Panc1 (cell line): ENCODE measurements around the gene ATP11A. TPM values are rescaled to one million over a fixed set of nuclear protein-coding genes. Genes with fewer than 3 reads are reported as not detected.

Experiments used
- ATAC-seq: fragments of 200-7000 bp; cut with Tn5 transposase; 2 replicates; pipeline ENCODE4 v1.9.1; 2020; ENCODE audit warnings: mild to moderate bottlenecking, moderate library complexity
- BruUV-seq: library from RNA; stranded (reverse); fragments of 400-500 nt; replicated peaks from 2 replicates; lab custom pipeline; 2021; lab: Mats Ljungman, UMichigan
- CTCF ChIA-PET: fragments of 300-600 bp; sonication (Branson Sonifier 250); formaldehyde crosslinking; loops from one replicate; lab custom pipeline; 2022; ENCODE audit warnings: antibody characterized with exemption; lab: Charles Lee
- POLR2A ChIA-PET: fragments of 300-600 bp; sonication (Branson Sonifier 250); formaldehyde crosslinking; loops from one replicate; lab custom pipeline; 2022; ENCODE audit warnings: antibody characterized with exemption; lab: Charles Lee
- DNase-seq: peaks from one replicate; pipeline ENCODE4 v3.0.0-alpha.2; 2010; ENCODE audit warnings: low read depth, low spot score
- H3K27ac ChIP-seq: 2 replicates; pipeline ENCODE4 v1.5.1; 2011; ENCODE audit warnings: mild to moderate bottlenecking, low read length, inconsistent platforms
- H3K27me3 ChIP-seq: fragments of 200-500 bp; sonication (Bioruptor generic); 2 replicates; pipeline ENCODE4 v1.6.0; 2014; ENCODE audit warnings: low read length, inconsistent platforms; ENCODE audit not compliant: control insufficient read depth, insufficient read depth
- H3K36me3 ChIP-seq: fragments of 200-500 bp; sonication (Bioruptor generic); 2 replicates; pipeline ENCODE4 v1.5.1; 2014; ENCODE audit warnings: inconsistent platforms, mild to moderate bottlenecking, low read length, moderate library complexity; ENCODE audit not compliant: control insufficient read depth, insufficient read depth
- H3K4me1 ChIP-seq: 2 replicates; pipeline ENCODE4 v1.5.1; 2011; ENCODE audit warnings: inconsistent platforms, mild to moderate bottlenecking, low read length, moderate library complexity; ENCODE audit not compliant: control insufficient read depth, insufficient read depth
- H3K4me3 ChIP-seq, 2 experiments: 2 replicates each; pipeline ENCODE4 v1.5.1; 2011 to 2012; ENCODE audit warnings: low read depth in 2 of 2, low read length in 2 of 2, mild to moderate bottlenecking in 2 of 2, inconsistent platforms in 1 of 2, moderate library complexity in 1 of 2
- H3K9me3 ChIP-seq: fragments of 200-500 bp; sonication (Bioruptor generic); 2 replicates; pipeline ENCODE4 v1.5.1; 2014; ENCODE audit warnings: low read depth, mild to moderate bottlenecking, inconsistent platforms, low read length, moderate library complexity; ENCODE audit not compliant: control insufficient read depth, insufficient read depth
- CTCF ChIP-seq: fragments of 450-650 bp; IDR thresholded peaks from 2 replicates; pipeline ENCODE4 v1.5.1; 2017; ENCODE audit warnings: mild to moderate bottlenecking
- POLR2AphosphoS5 ChIP-seq: IDR thresholded peaks from 2 replicates; pipeline ENCODE4 v1.6.1; 2012; ENCODE audit warnings: mild to moderate bottlenecking, low read depth, low read length, moderate library complexity
- SIN3A ChIP-seq: IDR thresholded peaks from 2 replicates; pipeline ENCODE4 v1.6.1; 2012; ENCODE audit warnings: low read depth, mild to moderate bottlenecking, low read length, moderate library complexity, borderline replicate concordance; ENCODE audit not compliant: insufficient read depth
- TCF7L2 ChIP-seq: IDR thresholded peaks from 2 replicates; pipeline ENCODE4 v1.6.1; 2011; ENCODE audit warnings: mild to moderate bottlenecking, low read depth, low read length, inconsistent platforms
- in situ Hi-C: cut with HindIII; loops from 2 replicates; pipeline ENCODE4 v1.10.0; 2016; ENCODE audit warnings: low sequenced_read_pairs, low pct_unique_long_range_greater_than_20kb
- intact Hi-C: fragments of 100-400 bp; cut with micrococcal nuclease; formaldehyde crosslinking; loops from one replicate; pipeline ENCODE4 v1.10.0; 2022; ENCODE audit not compliant: unreplicated experiment
- total RNA-seq: library from RNA; stranded (reverse); gene quantifications from one replicate; pipeline ENCODE4 v1.2.1, GENCODE V29; 2021; ENCODE audit not compliant: unreplicated experiment
- TF ChIP-seq, protein P1 (sequence below), 2 experiments: IDR thresholded peaks; 2 replicates each; pipeline ENCODE4 v1.6.1; 2011 to 2012; ENCODE audit warnings: low read depth in 2 of 2, control low read depth in 1 of 2, low read length in 1 of 2, mild to moderate bottlenecking in 1 of 2, moderate library complexity in 1 of 2; ENCODE audit not compliant: insufficient read depth in 1 of 2

Gene ATP11A
- total RNA-seq, 1 experiment from 2014 or later, result 85.8 TPM

GRCh38 chr13:112924365-112924764 is 234.5 kb downstream of the ATP11A start:
- POLR2A ChIA-PET, result no interaction called here
- TF ChIP-seq POLR2AphosphoS5 (no peak), SIN3A (no peak), CTCF (no peak), TCF7L2 (no peak)
- TF ChIP-seq, protein P1, sequence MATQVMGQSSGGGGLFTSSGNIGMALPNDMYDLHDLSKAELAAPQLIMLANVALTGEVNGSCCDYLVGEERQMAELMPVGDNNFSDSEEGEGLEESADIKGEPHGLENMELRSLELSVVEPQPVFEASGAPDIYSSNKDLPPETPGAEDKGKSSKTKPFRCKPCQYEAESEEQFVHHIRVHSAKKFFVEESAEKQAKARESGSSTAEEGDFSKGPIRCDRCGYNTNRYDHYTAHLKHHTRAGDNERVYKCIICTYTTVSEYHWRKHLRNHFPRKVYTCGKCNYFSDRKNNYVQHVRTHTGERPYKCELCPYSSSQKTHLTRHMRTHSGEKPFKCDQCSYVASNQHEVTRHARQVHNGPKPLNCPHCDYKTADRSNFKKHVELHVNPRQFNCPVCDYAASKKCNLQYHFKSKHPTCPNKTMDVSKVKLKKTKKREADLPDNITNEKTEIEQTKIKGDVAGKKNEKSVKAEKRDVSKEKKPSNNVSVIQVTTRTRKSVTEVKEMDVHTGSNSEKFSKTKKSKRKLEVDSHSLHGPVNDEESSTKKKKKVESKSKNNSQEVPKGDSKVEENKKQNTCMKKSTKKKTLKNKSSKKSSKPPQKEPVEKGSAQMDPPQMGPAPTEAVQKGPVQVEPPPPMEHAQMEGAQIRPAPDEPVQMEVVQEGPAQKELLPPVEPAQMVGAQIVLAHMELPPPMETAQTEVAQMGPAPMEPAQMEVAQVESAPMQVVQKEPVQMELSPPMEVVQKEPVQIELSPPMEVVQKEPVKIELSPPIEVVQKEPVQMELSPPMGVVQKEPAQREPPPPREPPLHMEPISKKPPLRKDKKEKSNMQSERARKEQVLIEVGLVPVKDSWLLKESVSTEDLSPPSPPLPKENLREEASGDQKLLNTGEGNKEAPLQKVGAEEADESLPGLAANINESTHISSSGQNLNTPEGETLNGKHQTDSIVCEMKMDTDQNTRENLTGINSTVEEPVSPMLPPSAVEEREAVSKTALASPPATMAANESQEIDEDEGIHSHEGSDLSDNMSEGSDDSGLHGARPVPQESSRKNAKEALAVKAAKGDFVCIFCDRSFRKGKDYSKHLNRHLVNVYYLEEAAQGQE (IDR thresholded peaks at IDR 0.05; ENCODE audit: insufficient read depth in 1 of 2, low read depth in 2 of 2, low read length in 1 of 2), result no peak
- in situ Hi-C loops (no loop called here), intact Hi-C loops (no loop called here)
- CTCF ChIA-PET, result no interaction called here
- H3K4me1 ChIP-seq, result no peaks in the 10 kb centered on the region
- H3K27me3 ChIP-seq, result no peaks in the 10 kb centered on the region; the same call in 1 of the 2 replicates
- ATAC-seq (no peak), DNase-seq (no peak)
- H3K4me3 ChIP-seq, result no peak overlapping the region
- H3K36me3 ChIP-seq, result no peaks in the 10 kb centered on the region
- H3K9me3 ChIP-seq, result no peaks in the 10 kb centered on the region
- BruUV-seq, result no TSS peak
- no peak overlapping the region for H3K27ac ChIP-seq

- Histone ChIP-seq H3K27ac (no peak overlapping the region), H3K27me3 (peaks cover 2% of the 10 kb centered on the region; the same call in 1 of the 2 replicates), H3K4me1 (no peaks in the 10 kb centered on the region), H3K4me3 (no peak overlapping the region), H3K9me3 (no peaks in the 10 kb centered on the region), H3K36me3 (no peaks in the 10 kb centered on the region)
- POLR2A ChIA-PET, result no interaction called here
- in situ Hi-C loops, result no loop called here
- BruUV-seq, result no TSS peak
- DNase-seq (no peak), ATAC-seq (no peak)
- intact Hi-C loops, result no loop called here
- TF ChIP-seq CTCF (no peak), POLR2AphosphoS5 (no peak), TCF7L2 (no peak)
- CTCF ChIA-PET, result no interaction called here
Measured at GRCh38 chr13:112926003-112926402, 236.2 kb downstream of the ATP11A start.
